Fibroblast of lung (primary cell): ENCODE measurements around the gene CCP110. TPM values are rescaled to one million over a fixed set of nuclear protein-coding genes. Genes with fewer than 3 reads are reported as not detected.
A peak's percentile ranks its signal among the peaks of the same experiment; 100 is the strongest.

Source experiments
- DNase-seq, 2 donors: peaks; one replicate each; pipeline versions ENCODE4 v3.0.0 to v3.0.0-alpha.2; 2010; ENCODE audit warnings: low read depth in 2 of 2
- H2AFZ ChIP-seq: 2 replicates; pipeline ENCODE4 v1.5.1; 2012; ENCODE audit warnings: low read length, control low read depth, inconsistent platforms
- H3K27ac ChIP-seq: 2 replicates; pipeline ENCODE4 v1.5.1; 2011; ENCODE audit warnings: low read length, control low read depth; ENCODE audit not compliant: insufficient read depth
- H3K27me3 ChIP-seq: 2 replicates; pipeline ENCODE4 v1.5.1; 2011; ENCODE audit warnings: mild to moderate bottlenecking, low read length; ENCODE audit not compliant: control insufficient read depth, insufficient read depth
- H3K36me3 ChIP-seq: 2 replicates; pipeline ENCODE4 v1.5.1; 2011; ENCODE audit warnings: low read length; ENCODE audit not compliant: control insufficient read depth, insufficient read depth
- H3K4me1 ChIP-seq: 2 replicates; pipeline ENCODE4 v1.5.1; 2011; ENCODE audit warnings: low read length; ENCODE audit not compliant: control insufficient read depth, insufficient read depth; ENCODE audit errors: extremely low read depth
- H3K4me2 ChIP-seq: 2 replicates; pipeline ENCODE4 v1.5.1; 2011; ENCODE audit warnings: low read length, control low read depth; ENCODE audit not compliant: insufficient read depth; ENCODE audit errors: extremely low read depth
- H3K4me3 ChIP-seq, 4 experiments: fragments of 200-600 bp in 1 of 4; sonication (generic) in 1 of 4; replicated peaks in 1 of 4; 2 replicates each; pipeline ENCODE4 v1.5.1; 2011 to 2016; ENCODE audit warnings: low read length in 4 of 4, low read depth in 3 of 4, mild to moderate bottlenecking in 3 of 4, control low read depth in 2 of 4, inconsistent platforms in 1 of 4, mixed read lengths in 1 of 4; ENCODE audit not compliant: insufficient read depth in 1 of 4; ENCODE audit errors: control extremely low read depth in 1 of 4
- H3K79me2 ChIP-seq: 2 replicates; pipeline ENCODE4 v1.5.1; 2012; ENCODE audit warnings: mild to moderate bottlenecking, low read length, inconsistent platforms; ENCODE audit not compliant: control insufficient read depth, insufficient read depth
- H3K9ac ChIP-seq: 2 replicates; pipeline ENCODE4 v1.5.1; 2011; ENCODE audit warnings: mild to moderate bottlenecking, low read length, control low read depth; ENCODE audit not compliant: insufficient read depth
- H3K9me3 ChIP-seq: 2 replicates; pipeline ENCODE4 v1.5.1; 2012; ENCODE audit warnings: low read depth, low read length; ENCODE audit not compliant: control insufficient read depth, insufficient read depth
- H4K20me1 ChIP-seq: 2 replicates; pipeline ENCODE4 v1.5.1; 2011; ENCODE audit warnings: low read length; ENCODE audit not compliant: control insufficient read depth, insufficient read depth; ENCODE audit errors: extremely low read depth
- EZH2 ChIP-seq: IDR thresholded peaks from 2 replicates; pipeline ENCODE4 v1.5.1; 2012; ENCODE audit warnings: low read length, control low read depth, mild to moderate bottlenecking; ENCODE audit errors: missing control alignments
- polyA plus RNA-seq, 2 donors: library from polyadenylated mRNA; depleted of rRNA in 1 of 2; stranded (reverse) in 1 of 2; unstranded in 1 of 2; fragments of >200 nt; gene quantifications; 2 replicates each; pipeline ENCODE4 v1.2.1, GENCODE V29; 2011 to 2012; ENCODE audit warnings: missing spikeins in 1 of 2
- total RNA-seq: library from RNA; depleted of rRNA; stranded (reverse); fragments of >200 nt; gene quantifications from 2 replicates; pipeline ENCODE4 v1.2.1, GENCODE V29; 2014
- TF ChIP-seq, protein P1 (sequence below), 2 donors: IDR thresholded peaks in 1 of 2; conservative IDR thresholded peaks in 1 of 2; 1 replicate in 1 of 2; 2 replicates in 1 of 2; pipeline ENCODE4 v1.5.1; 2011 to 2012; ENCODE audit warnings: low read length in 2 of 2, control low read depth in 1 of 2, inconsistent platforms in 1 of 2, low read depth in 1 of 2, mild to moderate bottlenecking in 1 of 2

Gene CCP110
- total and polyA plus RNA-seq, 2 donors (not counting 1 experiment from before 2014, with no cell fraction given), result 8.8 to 14.0 TPM

DNA sequence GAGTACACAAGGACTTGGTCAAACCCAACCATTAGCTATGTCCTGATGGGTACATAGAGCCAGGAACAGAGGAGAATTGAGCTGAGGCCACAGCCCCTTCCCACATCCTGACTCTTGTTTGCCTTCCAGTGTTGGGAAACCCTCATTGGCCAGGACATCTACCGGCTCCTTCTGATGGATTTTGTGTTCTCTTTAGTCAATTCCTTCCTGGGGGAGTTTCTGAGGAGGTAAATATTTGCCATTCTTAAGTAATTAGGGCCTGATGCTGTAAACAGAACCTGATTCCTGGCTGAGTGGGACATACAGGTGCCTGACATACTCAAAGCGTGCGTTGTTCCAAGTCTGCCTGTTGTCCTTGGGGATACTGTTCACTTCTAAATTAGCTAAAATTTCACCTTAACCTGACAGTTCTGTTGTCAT, 44.4 kb upstream of the CCP110 start:
- Histone ChIP-seq H3K9me3 (no peaks in the 10 kb centered on the region), H3K27me3 (no peaks in the 10 kb centered on the region), H4K20me1 (no peaks in the 10 kb centered on the region), H3K4me3 (no peak overlapping the region), H3K36me3 (no peaks in the 10 kb centered on the region), H3K27ac (no peak overlapping the region), H2AFZ (no peak overlapping the region), H3K79me2 (no peaks in the 10 kb centered on the region), H3K4me2 (no peak overlapping the region), H3K9ac (no peak overlapping the region), H3K4me1 (no peaks in the 10 kb centered on the region)
- no peak for DNase-seq
- TF ChIP-seq EZH2, result no peak
- TF ChIP-seq, protein P1, sequence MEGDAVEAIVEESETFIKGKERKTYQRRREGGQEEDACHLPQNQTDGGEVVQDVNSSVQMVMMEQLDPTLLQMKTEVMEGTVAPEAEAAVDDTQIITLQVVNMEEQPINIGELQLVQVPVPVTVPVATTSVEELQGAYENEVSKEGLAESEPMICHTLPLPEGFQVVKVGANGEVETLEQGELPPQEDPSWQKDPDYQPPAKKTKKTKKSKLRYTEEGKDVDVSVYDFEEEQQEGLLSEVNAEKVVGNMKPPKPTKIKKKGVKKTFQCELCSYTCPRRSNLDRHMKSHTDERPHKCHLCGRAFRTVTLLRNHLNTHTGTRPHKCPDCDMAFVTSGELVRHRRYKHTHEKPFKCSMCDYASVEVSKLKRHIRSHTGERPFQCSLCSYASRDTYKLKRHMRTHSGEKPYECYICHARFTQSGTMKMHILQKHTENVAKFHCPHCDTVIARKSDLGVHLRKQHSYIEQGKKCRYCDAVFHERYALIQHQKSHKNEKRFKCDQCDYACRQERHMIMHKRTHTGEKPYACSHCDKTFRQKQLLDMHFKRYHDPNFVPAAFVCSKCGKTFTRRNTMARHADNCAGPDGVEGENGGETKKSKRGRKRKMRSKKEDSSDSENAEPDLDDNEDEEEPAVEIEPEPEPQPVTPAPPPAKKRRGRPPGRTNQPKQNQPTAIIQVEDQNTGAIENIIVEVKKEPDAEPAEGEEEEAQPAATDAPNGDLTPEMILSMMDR (conservative IDR thresholded peaks at IDR 0.05 in 1 of 2, IDR thresholded peaks at IDR 0.05 in 1 of 2; ENCODE audit: low read depth in 1 of 2, low read length in 2 of 2), result no peak

DNA sequence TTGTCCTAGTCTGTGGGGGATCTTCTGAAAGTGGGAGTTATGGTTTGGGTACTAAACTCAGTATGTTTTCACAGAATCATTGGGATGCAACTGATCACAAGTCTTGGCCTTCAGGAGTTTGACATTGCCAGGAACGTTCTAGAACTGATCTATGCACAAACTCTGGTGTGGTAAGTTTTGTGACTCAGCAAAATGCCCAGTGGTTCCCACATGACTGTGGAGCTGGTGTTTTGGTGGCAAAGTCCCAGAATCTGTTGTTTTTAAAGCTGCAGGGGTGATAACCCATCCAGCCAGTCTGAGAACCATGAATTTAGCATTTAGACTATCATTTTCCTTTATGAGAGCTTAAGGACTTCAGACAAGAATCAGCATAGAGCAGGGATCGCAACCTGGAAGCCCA, 42.4 kb upstream of the CCP110 start:
- Histone ChIP-seq H4K20me1 (no peaks in the 10 kb centered on the region), H3K9ac (no peak overlapping the region), H3K79me2 (no peaks in the 10 kb centered on the region), H3K4me1 (no peaks in the 10 kb centered on the region), H3K27me3 (no peaks in the 10 kb centered on the region), H3K4me3 (no peak overlapping the region), H3K36me3 (no peaks in the 10 kb centered on the region), H3K4me2 (no peak overlapping the region), H3K27ac (no peak overlapping the region), H3K9me3 (no peaks in the 10 kb centered on the region), H2AFZ (no peak overlapping the region)
- DNase-seq, result peak in 1 of 2 donors; percentile 20
- TF ChIP-seq, protein P1 (conservative IDR thresholded peaks at IDR 0.05 in 1 of 2, IDR thresholded peaks at IDR 0.05 in 1 of 2; ENCODE audit: low read depth in 1 of 2, low read length in 2 of 2), result no peak
- no peak for TF ChIP-seq EZH2

DNA sequence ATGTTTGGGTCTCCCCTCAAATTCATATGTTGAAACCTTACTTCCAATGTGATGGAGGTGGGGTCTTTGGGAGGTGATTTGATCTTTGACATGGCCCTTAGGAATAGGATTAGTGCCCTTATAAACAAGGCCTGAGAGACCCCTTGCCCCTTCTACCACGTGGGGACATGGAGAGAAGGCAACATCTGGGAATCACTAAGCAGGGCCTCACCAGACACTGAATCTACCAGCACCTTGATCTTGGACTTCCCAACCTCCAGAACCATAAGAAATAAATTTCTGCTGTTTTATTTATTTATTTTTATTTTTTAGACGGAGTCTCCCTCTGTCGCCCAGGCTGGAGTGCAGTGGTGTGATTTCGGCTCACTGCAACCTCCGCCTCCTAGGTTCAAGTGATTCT, 42.0 kb upstream of the CCP110 start:
- H3K4me1 ChIP-seq, result no peaks in the 10 kb centered on the region
- no peak for DNase-seq
- H3K4me3 ChIP-seq, result no peak overlapping the region
- H2AFZ ChIP-seq, result no peak overlapping the region
- H3K79me2 ChIP-seq, result no peaks in the 10 kb centered on the region
- TF ChIP-seq EZH2, result no peak
- TF ChIP-seq, protein P1 (conservative IDR thresholded peaks at IDR 0.05 in 1 of 2, IDR thresholded peaks at IDR 0.05 in 1 of 2; ENCODE audit: low read depth in 1 of 2, low read length in 2 of 2), result no peak
- H3K9me3 ChIP-seq, result no peaks in the 10 kb centered on the region
- no peak overlapping the region for H3K4me2 ChIP-seq
- no peaks in the 10 kb centered on the region for H4K20me1 ChIP-seq
- H3K36me3 ChIP-seq, result no peaks in the 10 kb centered on the region
- H3K27ac ChIP-seq, result no peak overlapping the region
- H3K27me3 ChIP-seq, result no peaks in the 10 kb centered on the region
- H3K9ac ChIP-seq, result no peak overlapping the region
